Fibroblast of mammary gland (primary cell): ENCODE data around the gene CD164L2.

Source experiments
- DNase-seq: peaks from one replicate; pipeline ENCODE4 v3.0.0-alpha.2; 2010; ENCODE audit warnings: low read depth
- H3K4me3 ChIP-seq: 2 replicates; pipeline ENCODE4 v1.5.1; 2011; ENCODE audit warnings: low read depth, mild to moderate bottlenecking, low read length, moderate library complexity; ENCODE audit not compliant: control insufficient read depth
- TF ChIP-seq, protein P1 (sequence below): conservative IDR thresholded peaks from 2 replicates; pipeline ENCODE4 v1.5.1; 2011; ENCODE audit warnings: low read depth, low read length, inconsistent platforms; ENCODE audit not compliant: control insufficient read depth, insufficient read depth

Gene CD164L2

GRCh38 chr1:27427329-27427728 is 44.2 kb upstream of the CD164L2 start:
- DNase-seq = no peak
- TF ChIP-seq, protein P1, sequence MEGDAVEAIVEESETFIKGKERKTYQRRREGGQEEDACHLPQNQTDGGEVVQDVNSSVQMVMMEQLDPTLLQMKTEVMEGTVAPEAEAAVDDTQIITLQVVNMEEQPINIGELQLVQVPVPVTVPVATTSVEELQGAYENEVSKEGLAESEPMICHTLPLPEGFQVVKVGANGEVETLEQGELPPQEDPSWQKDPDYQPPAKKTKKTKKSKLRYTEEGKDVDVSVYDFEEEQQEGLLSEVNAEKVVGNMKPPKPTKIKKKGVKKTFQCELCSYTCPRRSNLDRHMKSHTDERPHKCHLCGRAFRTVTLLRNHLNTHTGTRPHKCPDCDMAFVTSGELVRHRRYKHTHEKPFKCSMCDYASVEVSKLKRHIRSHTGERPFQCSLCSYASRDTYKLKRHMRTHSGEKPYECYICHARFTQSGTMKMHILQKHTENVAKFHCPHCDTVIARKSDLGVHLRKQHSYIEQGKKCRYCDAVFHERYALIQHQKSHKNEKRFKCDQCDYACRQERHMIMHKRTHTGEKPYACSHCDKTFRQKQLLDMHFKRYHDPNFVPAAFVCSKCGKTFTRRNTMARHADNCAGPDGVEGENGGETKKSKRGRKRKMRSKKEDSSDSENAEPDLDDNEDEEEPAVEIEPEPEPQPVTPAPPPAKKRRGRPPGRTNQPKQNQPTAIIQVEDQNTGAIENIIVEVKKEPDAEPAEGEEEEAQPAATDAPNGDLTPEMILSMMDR = no peak
- no peak overlapping the region for H3K4me3 ChIP-seq

GRCh38 chr1:27423709-27424108 is 40.6 kb upstream of the CD164L2 start:
- DNase-seq = no peak
- TF ChIP-seq, protein P1 = no peak
- no peak overlapping the region for H3K4me3 ChIP-seq

DNA sequence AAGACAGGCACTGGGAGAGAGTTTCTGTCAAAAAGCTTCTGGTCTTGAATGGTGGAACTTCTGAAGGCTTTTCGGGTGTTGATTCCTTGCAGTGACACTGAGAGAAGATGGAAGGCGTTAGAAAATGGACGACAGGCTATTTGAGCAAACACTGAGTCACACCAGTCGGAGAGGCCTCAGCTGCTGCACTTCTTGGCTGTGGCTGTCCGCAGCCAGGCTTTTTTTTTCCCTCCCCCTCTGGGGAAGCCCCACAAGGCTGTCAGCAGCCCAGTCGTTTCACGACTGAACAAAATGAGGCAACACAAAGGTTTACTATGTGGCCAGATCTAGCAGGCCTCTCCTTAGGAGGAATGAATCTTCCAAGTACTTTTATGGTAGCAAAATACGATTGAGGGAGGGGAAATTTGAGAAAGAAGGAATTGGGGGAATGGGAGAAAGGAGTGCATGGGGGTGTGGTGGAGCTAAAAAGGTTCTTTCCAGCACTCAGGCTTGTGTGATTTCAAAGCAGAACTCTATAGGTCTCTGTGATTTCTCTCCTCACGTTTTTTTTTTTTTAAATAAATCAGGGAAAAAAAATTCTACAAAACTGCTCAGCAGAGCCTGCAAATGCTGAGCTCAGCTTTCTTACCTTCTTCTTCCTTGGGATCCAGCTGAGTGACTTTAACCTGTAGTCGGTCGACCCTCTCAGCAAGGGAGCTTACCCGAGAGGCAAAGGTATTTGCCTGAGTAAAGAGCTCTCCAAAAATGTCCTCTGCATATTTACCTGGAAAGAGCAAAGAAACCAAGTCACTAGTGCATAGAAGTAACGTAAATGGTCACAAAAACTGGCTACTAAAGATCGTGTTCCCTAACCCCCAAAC is 35.4 kb upstream of the CD164L2 start:
- H3K4me3 ChIP-seq = no peak overlapping the region

DNA sequence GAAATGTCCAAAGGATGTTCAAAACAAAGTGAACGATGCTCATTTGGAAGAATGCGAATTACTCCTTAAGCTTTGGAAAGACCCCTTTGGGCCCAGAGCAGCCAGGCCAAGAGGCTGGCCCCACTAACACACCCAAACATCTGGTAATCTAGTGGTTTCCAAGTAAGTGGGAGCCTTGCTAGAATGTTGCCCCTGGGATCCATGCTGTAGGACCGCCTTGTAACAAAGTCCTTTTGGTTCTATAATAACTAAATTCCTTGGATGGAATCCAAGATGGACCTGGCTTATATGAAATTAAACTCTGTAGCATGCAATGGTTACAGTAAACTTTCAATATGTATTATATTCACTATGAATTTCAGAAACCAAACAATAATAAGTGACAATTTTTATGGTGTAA is 34.6 kb upstream of the CD164L2 start:
- TF ChIP-seq, protein P1 = no peak
- no peak for DNase-seq
- no peak overlapping the region for H3K4me3 ChIP-seq

More for the DNA sequence above, 35.4 kb upstream of the CD164L2 start:
- TF ChIP-seq, protein P1 = no peak
- peak; percentile 94 for DNase-seq

DNA sequence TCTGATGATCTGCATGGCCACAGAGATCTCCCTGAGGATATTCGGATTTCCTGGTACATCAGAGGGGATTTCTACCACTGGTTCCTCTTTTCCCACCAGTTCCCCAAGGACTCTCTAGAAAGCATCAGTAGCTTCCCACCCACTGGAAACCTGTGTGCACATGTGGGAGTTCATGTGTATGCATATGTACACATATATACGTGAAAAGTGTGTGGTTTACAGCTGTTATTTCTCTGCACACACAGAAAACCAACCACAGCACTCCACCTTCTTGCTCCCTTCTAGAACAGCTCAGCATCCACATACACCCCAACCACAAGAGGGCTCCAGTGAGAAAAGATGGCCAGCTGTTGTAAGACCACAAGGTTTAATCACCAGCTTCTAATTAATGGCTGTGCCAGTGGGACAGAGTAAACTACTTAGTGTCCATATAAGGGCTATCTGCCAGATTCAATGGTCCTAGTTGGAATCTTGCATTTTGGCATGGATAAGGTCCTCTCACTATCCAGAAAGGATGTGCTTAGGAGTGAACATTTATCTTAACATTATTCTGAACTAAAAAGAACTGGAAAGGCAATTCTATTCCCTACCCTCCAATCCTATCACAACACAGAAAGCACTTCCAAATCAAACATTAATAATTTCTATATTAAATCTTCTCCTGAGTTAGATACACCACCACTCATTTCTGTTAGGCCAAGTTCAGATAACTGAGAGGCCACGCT is 33.4 kb upstream of the CD164L2 start:
- no peak overlapping the region for H3K4me3 ChIP-seq
- TF ChIP-seq, protein P1 = peak; percentile 79
- DNase-seq = peak; percentile 83

- DNase-seq = no peak
- TF ChIP-seq, protein P1 = no peak
- H3K4me3 ChIP-seq = no peak overlapping the region
These were observed 31.0 kb upstream of the CD164L2 start for GRCh38 chr1:27414091-27414490.
